GM12891 (cell line): Measurements from ENCODE around the gene PTPRU.

Experiments
- DNase-seq: peaks from one replicate; pipeline ENCODE4 v3.0.0; 2011; ENCODE audit warnings: low spot score; ENCODE audit not compliant: insufficient read length
- FAIRE-seq: peaks from 2 replicates; lab custom pipeline; 2011; peaks lifted over from hg19 to GRCh38; lab: Jason Lieb, UNC
- PAX5 ChIP-seq: IDR thresholded peaks from 2 replicates; pipeline ENCODE4 v1.6.1; 2011; ENCODE audit warnings: low read length, moderate library complexity, mild to moderate bottlenecking; ENCODE audit not compliant: insufficient read depth, severe bottlenecking
- POLR2A ChIP-seq: IDR thresholded peaks from 2 replicates; pipeline ENCODE4 v1.6.1; 2011; ENCODE audit warnings: low read depth, low read length, control low read depth
- POLR2AphosphoS5 ChIP-seq: IDR thresholded peaks from 2 replicates; pipeline ENCODE4 v1.6.1; 2011; ENCODE audit warnings: low read depth, low read length, control low read depth
- POU2F2 ChIP-seq: IDR thresholded peaks from 2 replicates; pipeline ENCODE4 v1.6.1; 2011; ENCODE audit warnings: low read depth, mild to moderate bottlenecking, control low read depth, low read length, moderate library complexity
- SPI1 ChIP-seq: IDR thresholded peaks from 2 replicates; pipeline ENCODE4 v1.6.1; 2011; ENCODE audit warnings: low read depth, low read length, control low read depth
- TAF1 ChIP-seq: IDR thresholded peaks from 2 replicates; pipeline ENCODE4 v1.6.1; 2011; ENCODE audit warnings: low read depth, low read length, control low read depth

PTPRU gene

DNA sequence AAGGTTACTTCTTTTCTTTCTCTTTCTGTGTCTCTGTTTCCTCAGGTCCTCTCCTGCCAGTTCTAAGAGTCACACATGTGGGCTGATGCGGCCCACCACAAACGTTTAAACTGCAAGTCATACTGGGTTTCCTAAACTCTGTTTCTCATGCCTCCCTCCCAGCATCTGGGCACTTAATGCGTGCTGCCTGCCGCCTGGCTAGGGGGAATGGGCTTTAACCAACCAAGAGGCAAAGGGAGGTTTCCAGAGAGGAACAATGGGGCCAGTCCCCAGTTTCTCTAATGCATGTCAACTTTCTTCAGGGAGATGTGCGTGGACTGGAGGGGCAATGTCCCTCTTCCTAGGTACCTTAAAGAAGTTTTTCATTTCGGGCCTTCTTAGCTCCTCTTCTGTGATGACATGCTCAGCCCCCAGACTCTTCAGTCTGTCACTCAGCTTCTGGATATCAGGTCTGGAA is 34.7 kb upstream of the PTPRU start:
- TF ChIP-seq TAF1: no peak
- no peak for TF ChIP-seq POLR2A
- no peak for TF ChIP-seq SPI1
- no peak for TF ChIP-seq POU2F2
- TF ChIP-seq PAX5: no peak
- no peak for TF ChIP-seq POLR2AphosphoS5
- FAIRE-seq (no peak), DNase-seq (no peak)

DNA sequence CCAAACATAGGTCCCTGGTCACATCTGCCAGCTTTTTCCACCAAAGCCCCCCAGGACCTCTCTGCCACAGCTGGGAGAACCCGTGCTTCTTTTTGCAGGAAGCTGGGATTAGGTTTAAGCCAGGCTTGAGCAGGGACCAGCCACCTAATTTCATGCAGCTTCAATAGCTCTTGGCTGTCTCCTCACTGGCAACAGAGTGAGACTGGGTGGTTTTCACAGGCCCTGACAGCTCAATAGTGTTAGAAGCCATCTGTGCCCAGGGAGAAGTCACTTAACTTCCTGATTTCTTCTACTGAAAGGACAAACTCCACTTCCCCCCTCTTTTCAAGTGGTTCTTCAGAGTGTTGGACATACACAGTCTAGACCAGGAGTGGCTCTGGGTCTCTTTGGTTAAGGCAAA is 34.3 kb upstream of the PTPRU start:
- no peak for FAIRE-seq
- DNase-seq: no peak
- TF ChIP-seq TAF1 (no peak), POU2F2 (no peak), PAX5 (no peak), SPI1 (no peak), POLR2A (no peak), POLR2AphosphoS5 (no peak)

DNA sequence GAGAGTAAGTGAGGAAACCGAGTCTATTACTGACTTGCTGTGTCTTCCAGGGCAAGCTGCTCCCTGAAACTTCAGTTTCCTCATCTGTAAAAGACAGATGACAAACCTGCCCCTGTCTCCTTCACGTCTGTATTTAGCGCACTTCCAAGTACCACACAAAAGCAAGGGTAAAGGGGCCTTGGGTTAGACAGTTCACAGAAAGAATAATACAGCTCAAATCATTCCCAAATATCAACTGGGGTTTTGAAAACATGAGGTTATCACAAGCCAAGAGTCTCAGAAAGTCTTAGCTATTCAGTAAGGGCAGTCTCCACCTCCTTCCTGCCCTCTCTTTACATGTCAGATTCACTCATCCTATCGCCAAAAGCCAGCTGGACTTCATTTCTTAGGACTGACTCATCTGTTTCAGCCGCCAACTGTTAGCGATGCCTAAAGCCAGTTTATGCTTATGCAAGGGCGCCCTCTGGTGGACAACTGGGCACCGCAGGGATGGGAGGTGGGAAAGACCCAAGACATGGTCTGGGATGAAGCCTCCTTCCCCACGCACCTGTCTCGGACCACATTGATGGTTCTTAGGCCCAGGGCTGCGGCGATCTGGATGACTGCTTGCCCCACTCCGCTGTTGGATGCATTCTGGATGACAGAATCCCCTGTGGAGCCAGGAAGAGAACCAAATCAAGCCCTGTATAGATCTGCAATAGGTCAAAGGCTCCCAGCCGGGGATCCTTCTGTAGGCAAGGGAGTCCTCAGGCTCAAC is 33.6 kb upstream of the PTPRU start:
- DNase-seq: peak; percentile 75
- FAIRE-seq: peak; percentile 98
- TF ChIP-seq TAF1: no peak
- TF ChIP-seq POLR2AphosphoS5: no peak
- no peak for TF ChIP-seq PAX5
- no peak for TF ChIP-seq POU2F2
- TF ChIP-seq POLR2A: no peak
- no peak for TF ChIP-seq SPI1

DNA sequence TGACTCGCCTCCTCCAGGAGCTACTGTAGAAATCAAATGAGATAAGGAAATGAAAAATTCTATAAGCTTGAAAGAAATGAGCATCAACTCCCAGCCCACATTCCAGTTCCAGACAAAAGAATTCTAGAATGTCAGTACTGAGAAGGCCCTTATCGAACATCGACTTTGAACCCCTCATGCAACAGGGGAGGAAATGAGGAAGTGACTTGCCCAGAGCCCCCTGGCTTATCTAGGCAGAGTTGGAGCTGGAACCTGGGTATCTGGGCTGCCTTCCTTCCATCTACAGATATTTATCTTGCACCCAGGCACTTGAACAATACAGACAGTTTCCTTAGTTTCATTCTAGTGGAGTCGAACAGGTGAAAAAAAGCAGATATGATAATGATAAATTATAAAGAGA is 27.9 kb upstream of the PTPRU start:
- TF ChIP-seq SPI1 (peak; percentile 65), POLR2A (no peak), PAX5 (no peak)
- DNase-seq: no peak
- no peak for FAIRE-seq

DNA sequence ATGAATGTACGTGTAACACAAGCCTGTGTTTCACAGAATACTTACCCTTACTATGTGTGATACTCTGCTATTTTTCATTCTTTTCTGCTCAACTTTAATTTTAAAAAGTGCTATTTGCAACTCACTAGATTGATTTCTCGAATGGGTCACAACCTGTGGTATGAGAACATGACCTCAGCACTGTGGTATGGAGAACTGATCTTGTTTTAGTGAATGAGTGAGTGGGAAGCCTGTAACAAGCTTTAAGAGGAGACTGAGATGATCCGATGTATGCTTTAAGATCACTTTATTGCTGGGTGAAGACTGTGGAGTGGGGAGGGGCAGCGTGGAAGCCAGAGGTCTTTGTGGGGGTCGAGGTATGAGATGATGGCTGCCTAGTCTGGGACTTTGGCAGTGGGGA is 27.1 kb upstream of the PTPRU start:
- DNase-seq: no peak
- FAIRE-seq: no peak

DNA sequence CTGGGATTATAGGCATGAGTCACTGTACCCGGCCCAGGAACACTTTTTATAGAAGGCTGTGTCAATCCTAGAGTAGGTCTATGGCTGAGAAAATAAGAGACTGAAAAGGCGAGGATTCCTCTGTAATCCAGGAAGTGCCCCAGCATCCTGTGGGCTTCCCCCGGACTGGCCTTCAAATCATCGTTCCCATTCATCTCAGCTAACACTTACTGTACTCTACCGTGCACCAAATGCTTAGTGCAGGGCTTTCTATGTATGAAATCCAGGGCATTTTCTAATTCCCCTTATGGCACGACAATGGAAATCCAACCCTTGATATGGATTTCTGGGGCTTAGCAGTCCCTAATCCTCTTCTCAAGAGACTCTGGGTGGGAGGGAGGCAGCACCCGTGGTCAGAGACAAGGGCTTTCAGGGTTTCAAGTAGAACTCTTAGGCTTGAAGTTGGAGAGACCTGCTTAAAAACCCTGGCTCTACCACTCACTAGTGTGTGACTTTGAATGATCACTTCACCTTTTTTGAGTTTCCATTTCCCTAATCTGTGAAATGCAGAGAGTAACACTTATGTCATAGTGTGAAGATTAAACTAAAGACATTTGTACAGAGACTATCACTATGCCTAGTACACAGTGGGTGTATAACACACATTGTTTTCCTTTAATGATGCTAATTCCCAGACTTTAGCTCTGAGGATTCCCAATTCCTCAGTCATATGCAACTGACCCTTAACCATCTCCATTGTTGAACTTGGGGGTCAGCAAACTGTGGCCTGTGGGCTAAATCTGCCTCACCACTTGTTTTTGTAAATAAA is 25.8 kb upstream of the PTPRU start:
- DNase-seq: no peak
- FAIRE-seq: no peak
- TF ChIP-seq SPI1: peak; percentile 79
- no peak for TF ChIP-seq PAX5

More for the DNA sequence above, 27.1 kb upstream of the PTPRU start:
- no peak for TF ChIP-seq POU2F2
- no peak for TF ChIP-seq POLR2AphosphoS5
- TF ChIP-seq SPI1: no peak
- no peak for TF ChIP-seq TAF1
- no peak for TF ChIP-seq POLR2A

DNA sequence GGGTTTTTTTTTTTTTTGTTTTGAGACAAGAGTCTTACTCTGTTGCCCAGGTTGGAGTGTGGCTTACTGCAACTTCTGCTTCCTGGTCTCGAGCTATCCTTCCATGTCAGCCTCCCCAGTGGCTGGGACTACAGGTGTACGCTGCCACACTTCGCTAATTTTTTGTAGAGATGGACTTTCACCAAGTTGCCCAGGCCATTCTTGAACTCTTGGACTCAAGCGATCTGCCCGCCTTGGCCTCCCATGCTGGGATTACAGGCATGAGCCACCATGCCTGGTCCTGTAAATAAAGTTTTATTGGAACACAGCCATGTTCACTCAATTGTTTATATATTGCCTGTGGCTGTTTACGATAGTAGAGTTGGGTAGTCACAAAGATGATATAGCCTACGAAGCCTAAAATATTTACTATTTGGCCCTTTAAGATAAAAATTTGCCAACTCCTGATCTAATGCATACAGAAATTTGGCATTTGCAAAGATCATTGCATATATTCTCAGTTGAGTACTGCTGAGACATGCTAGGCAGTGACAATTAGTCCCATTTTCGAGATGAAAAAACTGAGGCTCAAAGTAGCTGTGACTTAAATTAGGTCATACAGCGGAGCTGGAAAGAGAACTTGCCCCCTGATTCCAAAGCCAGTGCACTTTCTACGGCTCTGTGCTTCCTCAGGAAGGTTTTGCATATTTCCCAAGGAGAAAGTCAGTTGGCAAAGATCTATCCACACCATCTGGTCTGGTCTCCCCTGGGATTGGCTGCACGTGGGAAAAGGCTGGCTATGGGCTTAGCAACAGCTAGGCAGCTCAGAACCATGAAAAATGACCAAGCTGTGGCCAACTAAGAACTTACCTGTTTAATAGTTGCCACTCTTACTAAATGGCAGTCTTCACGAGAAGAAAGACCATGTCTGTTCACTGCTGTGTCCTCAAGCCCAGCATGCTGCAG is 25.0 kb upstream of the PTPRU start:
- DNase-seq (no peak), FAIRE-seq (no peak)
- TF ChIP-seq SPI1 (no peak), PAX5 (no peak), POLR2AphosphoS5 (no peak), POLR2A (no peak), TAF1 (no peak), POU2F2 (no peak)

DNA sequence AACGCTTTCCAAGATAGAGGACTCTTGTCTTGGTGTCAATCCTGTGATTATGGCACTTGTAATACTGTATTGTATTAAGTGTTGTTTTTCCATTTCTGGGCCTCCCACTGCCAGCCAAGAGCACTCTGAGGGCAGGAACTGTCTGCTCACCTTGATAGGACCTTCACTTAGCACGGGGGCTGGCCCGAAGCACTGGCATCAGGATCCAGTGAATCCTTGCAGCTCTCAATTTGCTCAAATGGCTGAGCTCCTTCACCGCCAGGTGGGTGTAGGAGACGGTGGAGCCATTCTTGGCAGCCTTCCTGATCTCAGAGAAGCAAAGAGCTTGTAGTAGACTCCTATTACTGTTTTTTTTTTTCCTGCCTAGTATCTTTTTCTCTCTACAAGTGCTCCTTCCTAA is 23.3 kb upstream of the PTPRU start:
- TF ChIP-seq TAF1 (no peak), POLR2A (no peak), PAX5 (no peak), POLR2AphosphoS5 (no peak), SPI1 (no peak), POU2F2 (no peak)
- FAIRE-seq: no peak
- DNase-seq: no peak

DNA sequence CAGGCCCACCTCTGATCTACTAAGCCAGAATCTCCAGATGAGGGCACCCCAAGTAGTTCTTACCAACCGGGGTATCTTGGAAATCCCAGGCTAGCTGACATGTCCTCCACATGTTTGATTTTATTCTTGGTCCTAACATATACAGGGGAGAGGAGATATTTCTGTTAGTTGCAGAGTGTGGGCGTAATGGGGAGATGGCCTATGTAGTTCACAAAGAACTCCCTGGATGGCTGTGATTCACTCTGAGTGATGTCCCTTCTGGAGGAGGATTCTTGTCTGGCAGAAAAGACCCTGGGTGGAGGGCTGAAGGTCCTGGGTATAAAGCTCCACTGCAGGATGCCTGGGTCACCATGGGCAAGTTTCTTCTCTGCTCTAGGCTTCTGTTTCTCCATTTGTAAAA is 18.7 kb upstream of the PTPRU start:
- DNase-seq (no peak), FAIRE-seq (no peak)
- TF ChIP-seq POLR2AphosphoS5: no peak
- no peak for TF ChIP-seq POU2F2
- TF ChIP-seq POLR2A: no peak
- TF ChIP-seq PAX5: no peak
- no peak for TF ChIP-seq SPI1
- TF ChIP-seq TAF1: no peak
